GM10847 (cell line): Measurements from ENCODE around the gene STARD8.

ENCODE experiments used
- POLR2A ChIP-seq: IDR thresholded peaks from 2 replicates; pipeline ENCODE4 v1.6.1; 2011; ENCODE audit not compliant: insufficient read length; ENCODE audit errors: extremely low read depth

The STARD8 gene, protein sequence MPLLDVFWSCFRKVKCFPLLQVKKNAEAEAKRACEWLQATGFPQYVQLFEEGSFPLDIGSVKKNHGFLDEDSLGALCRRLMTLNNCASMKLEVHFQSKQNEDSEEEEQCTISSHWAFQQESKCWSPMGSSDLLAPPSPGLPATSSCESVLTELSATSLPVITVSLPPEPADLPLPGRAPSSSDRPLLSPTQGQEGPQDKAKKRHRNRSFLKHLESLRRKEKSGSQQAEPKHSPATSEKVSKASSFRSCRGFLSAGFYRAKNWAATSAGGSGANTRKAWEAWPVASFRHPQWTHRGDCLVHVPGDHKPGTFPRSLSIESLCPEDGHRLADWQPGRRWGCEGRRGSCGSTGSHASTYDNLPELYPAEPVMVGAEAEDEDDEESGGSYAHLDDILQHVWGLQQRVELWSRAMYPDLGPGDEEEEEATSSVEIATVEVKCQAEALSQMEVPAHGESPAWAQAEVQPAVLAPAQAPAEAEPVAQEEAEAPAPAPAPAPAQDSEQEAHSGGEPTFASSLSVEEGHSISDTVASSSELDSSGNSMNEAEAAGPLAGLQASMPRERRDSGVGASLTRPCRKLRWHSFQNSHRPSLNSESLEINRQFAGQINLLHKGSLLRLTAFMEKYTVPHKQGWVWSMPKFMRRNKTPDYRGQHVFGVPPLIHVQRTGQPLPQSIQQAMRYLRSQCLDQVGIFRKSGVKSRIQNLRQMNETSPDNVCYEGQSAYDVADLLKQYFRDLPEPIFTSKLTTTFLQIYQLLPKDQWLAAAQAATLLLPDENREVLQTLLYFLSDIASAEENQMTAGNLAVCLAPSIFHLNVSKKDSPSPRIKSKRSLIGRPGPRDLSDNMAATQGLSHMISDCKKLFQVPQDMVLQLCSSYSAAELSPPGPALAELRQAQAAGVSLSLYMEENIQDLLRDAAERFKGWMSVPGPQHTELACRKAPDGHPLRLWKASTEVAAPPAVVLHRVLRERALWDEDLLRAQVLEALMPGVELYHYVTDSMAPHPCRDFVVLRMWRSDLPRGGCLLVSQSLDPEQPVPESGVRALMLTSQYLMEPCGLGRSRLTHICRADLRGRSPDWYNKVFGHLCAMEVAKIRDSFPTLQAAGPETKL

DNA sequence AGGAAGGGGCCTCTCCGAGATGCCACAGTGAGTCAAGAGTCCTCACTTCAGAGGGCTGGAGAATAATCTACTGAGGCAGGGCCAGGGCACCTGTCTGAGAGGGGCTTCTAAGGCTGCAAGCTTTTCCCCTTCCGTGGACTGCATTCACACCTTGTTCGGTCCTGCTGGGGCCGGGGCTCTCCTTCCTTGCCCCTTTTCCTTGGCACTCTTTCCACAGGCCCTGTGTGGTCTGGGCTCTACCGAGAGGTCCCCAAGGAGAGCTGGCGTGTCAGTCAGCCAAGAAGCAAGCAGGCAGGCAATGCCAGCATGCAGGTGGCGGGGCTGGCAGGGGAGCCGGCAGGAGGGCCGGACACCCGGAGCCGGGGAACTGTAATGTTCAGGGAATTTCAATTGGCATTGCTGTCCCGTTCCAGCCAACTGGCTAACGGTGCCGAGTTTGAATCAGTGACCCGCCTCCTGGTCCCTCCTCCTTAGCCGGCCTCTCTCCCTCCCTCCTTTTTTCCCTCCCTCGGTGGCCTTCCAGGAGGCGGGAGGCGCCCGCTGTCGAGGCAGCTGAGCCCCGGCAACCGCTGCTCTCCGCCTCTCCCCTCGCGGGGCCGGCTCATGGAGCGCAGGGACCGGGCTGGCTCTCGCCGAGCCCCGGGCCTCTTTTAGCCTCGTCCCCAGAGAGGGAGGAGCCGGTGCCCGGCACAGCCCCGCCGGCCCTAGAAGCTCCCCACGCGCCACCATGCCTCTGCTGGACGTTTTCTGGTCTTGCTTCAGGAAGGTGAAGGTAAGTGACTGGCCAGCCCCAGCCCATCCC is at the start of gene STARD8:
Gene STARD8, plus strand, starts transcription at position 511 of the 802 bp plus-strand sequence. Its CDS starts 217 bp downstream, at position 728.
- no peak for TF ChIP-seq POLR2A

DNA sequence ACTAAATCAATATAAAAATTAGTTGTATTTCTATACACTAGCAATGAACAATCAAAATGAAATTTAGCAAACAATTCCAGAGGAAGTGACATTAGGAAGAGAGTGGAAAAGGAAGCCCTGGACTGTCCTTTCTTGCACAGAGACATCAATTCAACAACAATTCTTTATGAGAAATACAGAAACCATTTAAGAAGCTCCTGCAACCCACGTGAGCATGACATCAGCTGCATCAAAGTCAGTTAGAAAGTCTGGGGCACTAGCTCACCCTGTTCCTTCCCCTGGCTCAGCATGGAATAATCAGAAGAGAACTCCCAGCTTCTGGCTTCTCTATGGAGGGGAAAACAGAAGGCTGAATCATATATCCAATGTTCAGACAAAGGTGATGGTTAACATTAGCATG is 48.6 kb upstream of the STARD8 start:
- no peak for TF ChIP-seq POLR2A

DNA sequence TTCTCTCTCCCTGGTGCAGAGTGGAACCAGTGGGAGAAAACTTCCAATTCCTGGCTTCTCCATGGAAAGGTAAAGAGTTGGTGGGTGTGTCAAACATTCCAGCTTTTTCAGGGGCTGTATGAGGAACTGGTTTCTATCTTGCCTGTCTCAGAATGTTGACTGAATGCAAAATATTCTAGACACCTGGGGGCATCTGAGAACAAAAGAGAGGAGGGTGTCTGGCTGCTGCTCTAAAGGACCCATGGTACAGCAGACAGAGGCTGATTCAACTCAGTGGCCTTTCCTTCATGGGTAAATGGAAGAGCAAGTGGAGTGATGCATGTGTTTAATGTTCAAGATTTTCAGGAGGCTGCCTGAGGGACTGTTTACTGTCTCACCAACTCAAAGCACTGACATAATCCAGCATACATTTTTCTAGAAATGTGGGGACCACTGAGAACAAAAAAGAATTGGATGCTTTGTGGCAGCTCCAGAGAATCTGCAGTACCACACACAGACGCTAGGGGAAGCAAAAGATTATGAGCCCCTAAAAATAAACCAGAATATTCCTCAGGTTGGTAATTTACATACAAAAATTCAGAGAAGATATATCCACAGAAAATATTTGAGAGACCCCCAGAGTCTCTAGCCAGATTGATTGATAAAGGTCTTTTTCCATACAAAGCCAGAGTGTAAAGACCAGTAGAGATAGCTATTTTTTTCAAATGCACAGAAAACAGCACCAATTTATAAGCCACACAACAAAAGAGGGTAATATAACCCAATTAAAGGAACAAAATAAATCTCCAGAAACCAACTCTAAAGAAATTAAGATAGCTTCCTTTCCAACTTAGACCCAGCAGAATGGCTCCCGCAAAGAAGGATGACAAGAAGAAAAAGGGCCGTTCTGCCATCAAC is 48.0 kb upstream of the STARD8 start:
- no peak for TF ChIP-seq POLR2A

DNA sequence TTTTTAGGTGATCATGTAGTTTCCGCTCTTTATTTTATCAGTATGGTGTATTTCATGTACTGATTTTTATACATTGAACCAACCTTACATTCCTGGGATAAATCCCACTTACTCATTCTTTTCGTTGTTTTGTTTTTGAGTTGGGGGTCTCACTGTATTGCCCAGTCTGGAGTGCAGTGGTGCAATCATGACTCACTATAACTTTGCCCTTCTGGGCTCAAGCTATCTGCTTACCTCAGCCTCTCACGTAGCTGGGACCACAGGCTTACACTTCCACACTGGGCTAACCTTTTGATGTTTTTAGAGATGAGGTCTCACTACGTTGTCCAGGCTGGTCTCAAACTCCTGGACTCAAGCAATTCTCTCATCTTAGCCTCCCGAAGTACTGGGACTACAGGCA is 19.5 kb upstream of the STARD8 start:
- TF ChIP-seq POLR2A = no peak

DNA sequence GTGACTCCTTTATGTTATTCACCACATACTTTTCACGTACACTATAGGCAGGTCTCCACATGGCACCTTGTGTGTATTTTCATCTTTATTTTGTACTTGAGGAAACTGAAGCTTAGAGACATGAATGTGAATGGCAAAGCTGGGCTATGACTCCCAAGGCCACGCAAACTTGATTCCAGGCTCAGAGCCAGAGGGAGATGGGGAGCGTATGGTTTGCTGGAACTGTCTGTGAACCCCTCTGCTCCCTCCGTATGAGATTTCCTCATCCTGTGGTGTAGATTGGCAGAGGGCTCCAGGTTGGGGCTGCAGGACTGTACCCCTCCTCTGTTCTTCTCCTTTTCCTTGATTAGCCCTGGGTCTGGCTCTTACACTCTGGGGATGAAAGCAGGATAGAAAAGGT is 16.1 kb upstream of the STARD8 start:
- no peak for TF ChIP-seq POLR2A

DNA sequence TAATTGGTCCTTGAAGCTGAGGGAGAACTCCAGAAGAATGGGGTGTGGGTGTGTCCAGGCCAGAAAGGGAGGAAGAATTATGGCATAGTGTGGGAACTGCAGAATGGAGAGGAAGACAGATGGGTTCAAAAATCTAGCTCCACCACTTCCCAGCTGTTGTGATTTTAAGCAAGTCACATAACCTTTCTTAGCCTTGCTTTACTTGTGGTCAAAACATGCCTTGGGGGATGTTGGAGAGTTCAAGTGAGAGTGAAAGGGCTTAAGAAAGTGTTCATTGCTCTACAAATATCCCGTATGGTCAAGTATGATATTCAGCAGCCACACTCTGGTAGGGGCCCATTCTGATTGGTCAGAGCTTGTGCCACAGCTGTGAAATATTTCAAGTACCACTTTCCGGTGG is 15.0 kb upstream of the STARD8 start:
- no peak for TF ChIP-seq POLR2A

DNA sequence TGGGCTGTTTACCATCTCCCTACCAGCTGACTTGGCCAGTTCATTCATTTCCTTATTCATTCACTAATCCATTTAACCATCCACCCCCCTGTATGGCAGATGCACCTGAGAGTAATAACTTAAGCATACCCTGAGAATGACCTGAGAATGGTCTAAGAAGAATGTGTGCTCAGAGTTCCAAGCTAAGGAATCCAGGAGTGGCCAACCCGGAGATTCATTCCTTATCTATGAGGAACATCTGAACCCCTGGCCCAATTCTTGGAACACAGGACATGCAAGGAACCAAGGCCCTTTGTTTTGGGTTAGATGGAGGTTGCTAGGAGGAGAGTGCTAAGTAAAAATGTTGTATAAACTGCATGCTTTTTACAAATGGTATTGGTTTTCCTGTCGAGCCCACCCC is 13.5 kb upstream of the STARD8 start:
- no peak for TF ChIP-seq POLR2A

DNA sequence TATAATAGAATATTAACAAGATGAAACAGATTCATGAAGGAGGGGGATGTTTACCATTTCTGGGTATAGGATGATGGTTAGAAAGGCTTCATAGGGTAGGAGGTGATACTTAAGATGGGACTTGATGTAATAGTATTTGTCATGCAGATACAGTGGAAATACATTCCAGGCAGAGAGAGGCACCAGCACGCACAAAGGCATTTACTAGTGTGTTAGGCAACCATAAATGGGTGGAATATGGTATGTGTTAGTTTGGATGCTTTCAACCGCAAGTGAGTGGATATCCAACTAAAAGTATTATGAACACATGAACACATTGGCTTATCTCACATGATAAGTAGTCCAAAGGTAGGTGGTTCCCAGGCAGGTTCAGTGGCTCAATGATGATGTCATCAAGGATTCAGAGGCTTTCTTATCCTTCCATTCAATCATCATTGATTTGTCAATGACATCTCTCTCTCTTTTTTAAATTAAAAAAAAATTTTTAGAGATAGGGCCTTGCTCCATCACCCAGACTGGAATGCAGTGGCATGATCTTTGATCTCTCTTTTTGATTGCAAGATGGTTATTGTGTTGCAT is 12.7 kb upstream of the STARD8 start:
- no peak for TF ChIP-seq POLR2A

DNA sequence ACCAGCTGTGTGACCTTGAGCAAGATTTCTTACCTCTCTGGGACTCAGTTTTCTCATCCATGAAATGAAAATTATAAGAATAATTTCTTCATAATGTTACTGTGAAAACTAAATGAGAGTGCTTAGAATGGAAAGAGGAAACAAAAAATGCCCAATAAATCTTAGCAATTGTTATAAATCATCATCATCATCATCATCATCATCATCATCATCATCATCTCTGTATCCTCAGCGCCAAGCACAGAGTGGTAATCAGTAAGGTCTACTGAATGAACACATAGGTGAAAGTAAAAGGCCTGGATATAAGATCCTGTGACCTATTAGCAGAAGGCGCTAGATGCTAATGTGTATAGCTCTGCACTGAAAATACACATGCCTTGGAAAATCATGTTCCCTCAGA is 6.8 kb upstream of the STARD8 start:
- no peak for TF ChIP-seq POLR2A

DNA sequence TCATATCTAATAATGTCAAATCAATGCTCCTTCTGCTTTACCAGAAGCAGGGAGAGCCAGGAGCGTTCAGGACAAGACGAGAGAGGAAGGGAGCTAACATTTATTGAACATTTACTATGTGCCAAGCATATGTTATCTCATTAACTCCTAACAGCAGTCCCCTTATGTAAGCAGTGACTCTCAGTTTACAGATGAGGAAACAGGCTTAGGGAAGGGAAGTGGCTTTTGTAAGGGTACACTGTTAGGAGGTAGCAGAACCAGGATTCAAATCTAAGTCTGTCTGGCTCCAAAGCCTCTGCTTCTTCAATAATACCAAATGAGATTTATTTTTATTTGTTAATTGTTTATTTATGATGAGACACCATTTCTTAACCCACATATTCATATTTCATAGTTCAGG is 2.6 kb upstream of the STARD8 start:
- no peak for TF ChIP-seq POLR2A

DNA sequence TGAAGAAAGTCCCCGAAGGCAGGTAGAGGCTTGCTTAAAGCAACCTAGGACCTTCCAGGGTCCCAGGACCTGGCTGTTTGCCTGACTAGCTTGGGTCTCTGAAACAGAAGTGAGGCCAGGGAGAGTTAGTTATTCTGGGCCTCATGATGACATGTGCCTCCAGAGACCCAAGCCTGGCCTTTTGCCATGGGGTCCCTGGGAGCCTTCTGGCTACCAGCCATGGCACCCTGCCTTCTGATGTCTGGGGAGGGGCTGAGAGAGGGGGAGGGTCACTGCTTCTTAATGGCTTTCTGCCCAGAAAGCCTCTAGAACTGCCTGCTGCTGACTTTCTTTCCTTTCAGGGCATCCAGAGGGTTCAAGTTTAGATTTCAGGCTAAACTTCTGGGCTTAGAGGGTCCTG is 1.0 kb upstream of the STARD8 start:
- TF ChIP-seq POLR2A = no peak

DNA sequence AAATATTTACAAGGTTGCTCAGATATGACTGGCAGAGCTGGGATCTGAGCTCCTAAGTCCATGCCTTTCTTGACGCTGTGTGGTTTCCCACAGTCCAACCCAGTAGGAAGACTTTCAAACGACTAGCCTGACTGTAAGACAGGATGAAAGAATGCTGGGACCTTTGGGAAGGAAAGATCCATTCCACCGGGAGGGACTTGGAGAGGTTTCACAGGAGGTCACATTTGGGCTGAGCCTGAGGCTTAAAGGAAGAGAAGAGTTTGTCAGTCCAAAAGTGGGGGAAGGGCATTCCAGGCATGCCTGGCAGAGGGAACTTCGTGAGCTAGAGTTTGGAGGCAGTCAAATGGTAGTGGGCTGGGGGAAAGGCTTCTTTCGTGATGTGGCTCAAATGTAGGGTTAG is 1.5 kb downstream of the STARD8 start:
- TF ChIP-seq POLR2A = no peak

DNA sequence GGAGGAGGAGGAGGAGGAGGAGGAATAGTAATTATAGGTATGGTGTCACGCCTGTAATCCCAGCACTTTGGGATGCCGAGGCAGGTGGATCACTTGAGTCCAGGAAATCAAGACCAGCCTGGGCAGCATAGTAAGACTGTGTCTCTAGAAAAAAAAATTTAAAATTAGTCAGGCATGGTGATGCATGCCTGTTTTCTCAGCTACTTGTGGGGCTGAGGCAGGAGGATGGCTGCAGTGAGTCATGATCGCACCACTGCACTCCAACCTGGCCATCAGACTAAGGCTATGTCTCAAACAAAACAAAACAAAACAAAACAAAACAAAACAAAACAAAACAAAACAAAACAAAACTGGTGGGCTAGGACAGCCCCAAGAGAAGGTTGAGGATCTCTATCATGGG is 3.0 kb downstream of the STARD8 start:
- no peak for TF ChIP-seq POLR2A

DNA sequence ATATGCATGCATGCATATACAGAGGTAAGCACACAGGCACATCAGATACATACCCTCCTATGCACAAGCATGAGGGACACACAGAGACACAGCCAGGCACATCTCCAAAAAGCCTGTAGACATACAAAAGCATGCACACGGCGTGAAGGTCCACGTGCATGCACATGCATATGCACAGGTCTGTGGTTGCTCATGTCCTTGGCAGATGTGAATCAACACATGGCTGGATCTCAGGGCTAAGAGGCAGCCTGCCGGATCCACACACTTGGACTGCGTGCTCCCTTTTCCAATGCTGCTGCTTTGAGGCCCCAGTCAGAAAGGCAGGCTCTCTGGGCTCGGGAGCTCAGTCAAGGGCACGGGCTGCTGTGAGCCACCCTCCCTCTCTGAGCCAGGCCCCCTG is 3.6 kb downstream of the STARD8 start:
- no peak for TF ChIP-seq POLR2A
